Stomach (tissue), 4 donors: ENCODE results near the gene APOLD1.

Source experiments
- CTCF ChIP-seq, 7 experiments: fragments of 450-650 bp in 4 of 7; fragments of 200-600 bp in 3 of 7; sonication (generic) in 3 of 7; IDR thresholded peaks; one replicate each; pipeline ENCODE4 v1.5.1; 2016 to 2019; ENCODE audit warnings: antibody characterized with exemption in 7 of 7, control low read depth in 2 of 7, mild to moderate bottlenecking in 1 of 7
- POLR2A ChIP-seq, 4 donors: fragments of 450-650 bp; IDR thresholded peaks; one replicate each; pipeline ENCODE4 v1.6.1; 2016; ENCODE audit warnings: antibody characterized with exemption in 4 of 4, control low read depth in 2 of 4, mild to moderate bottlenecking in 1 of 4, moderate library complexity in 1 of 4

- TF ChIP-seq CTCF (IDR thresholded peaks at IDR 0.05) (no peak), POLR2A (IDR thresholded peaks at IDR 0.05) (no peak)
Measured at GRCh38 chr12:12837813-12838153, 52.3 kb downstream of the APOLD1 start.
